HEK293 (cell line): Measurements from ENCODE around the gene SORL1-AS1.

Source experiments
- ELK4 ChIP-seq: IDR thresholded peaks from 2 replicates; pipeline ENCODE4 v1.6.1; 2011; ENCODE audit warnings: mild to moderate bottlenecking, low read depth, low read length, borderline replicate concordance
- GFI1B ChIP-seq: fragments of 450-650 bp; formaldehyde crosslinking; IDR thresholded peaks from 2 replicates; pipeline ENCODE4 v1.5.1; 2016; ENCODE audit warnings: missing biosample characterization, missing genetic modification characterization
- HOXA7 ChIP-seq: sonication (generic); formaldehyde crosslinking; IDR thresholded peaks from 2 replicates; pipeline ENCODE4 v1.8.1; 2022; ENCODE audit warnings: missing genetic modification reagents, borderline replicate concordance
- KLF16 ChIP-seq: fragments of 450-650 bp; formaldehyde crosslinking; IDR thresholded peaks from 2 replicates; pipeline ENCODE4 v1.5.1; 2017; ENCODE audit warnings: missing biosample characterization, missing genetic modification characterization
- SALL2 ChIP-seq: fragments of 450-650 bp; formaldehyde crosslinking; IDR thresholded peaks from 2 replicates; pipeline ENCODE4 v1.5.0; 2017; ENCODE audit warnings: missing biosample characterization, mild to moderate bottlenecking, missing genetic modification characterization, borderline replicate concordance
- SCRT2 ChIP-seq: fragments of 450-650 bp; formaldehyde crosslinking; IDR thresholded peaks from 2 replicates; pipeline ENCODE4 v1.5.1; 2016; ENCODE audit warnings: missing biosample characterization, missing genetic modification characterization
- SP2 ChIP-seq: fragments of 450-650 bp; formaldehyde crosslinking; IDR thresholded peaks from 2 replicates; pipeline ENCODE4 v1.5.1; 2016; ENCODE audit warnings: missing biosample characterization, missing genetic modification characterization
- SP3 ChIP-seq: fragments of 450-650 bp; formaldehyde crosslinking; IDR thresholded peaks from 2 replicates; pipeline ENCODE4 v1.5.1; 2016; ENCODE audit warnings: missing biosample characterization, missing genetic modification characterization
- TRIM28 ChIP-seq: IDR thresholded peaks from 2 replicates; pipeline ENCODE4 v1.6.1; 2011; ENCODE audit warnings: low read length, control low read depth, borderline replicate concordance
- WT1 ChIP-seq: fragments of 450-650 bp; formaldehyde crosslinking; IDR thresholded peaks from 2 replicates; pipeline ENCODE4 v1.5.1; 2016; ENCODE audit warnings: missing biosample characterization, missing genetic modification characterization
- ZBTB6 ChIP-seq: fragments of 450-650 bp; formaldehyde crosslinking; IDR thresholded peaks from 2 replicates; pipeline ENCODE4 v1.5.1; 2017; ENCODE audit warnings: missing biosample characterization, missing genetic modification characterization
- ZFP3 ChIP-seq: fragments of 450-650 bp; formaldehyde crosslinking; IDR thresholded peaks from 2 replicates; pipeline ENCODE4 v1.5.1; 2016; ENCODE audit warnings: low read depth, missing biosample characterization, missing genetic modification characterization
- ZNF140 ChIP-seq: fragments of 450-650 bp; formaldehyde crosslinking; IDR thresholded peaks from 2 replicates; pipeline ENCODE4 v1.5.1; 2016; ENCODE audit warnings: missing biosample characterization, missing genetic modification characterization
- ZNF248 ChIP-seq: fragments of 450-650 bp; formaldehyde crosslinking; IDR thresholded peaks from 2 replicates; pipeline ENCODE4 v1.5.1; 2017; ENCODE audit warnings: missing biosample characterization, missing genetic modification characterization
- ZNF335 ChIP-seq: fragments of 450-650 bp; formaldehyde crosslinking; conservative IDR thresholded peaks from 2 replicates; pipeline ENCODE4 v1.5.1; 2016; ENCODE audit warnings: missing biosample characterization, missing genetic modification characterization
- ZNF354C ChIP-seq: fragments of 450-650 bp; formaldehyde crosslinking; IDR thresholded peaks from 2 replicates; pipeline ENCODE4 v1.5.1; 2016; ENCODE audit warnings: missing biosample characterization, missing genetic modification characterization, low read depth, borderline replicate concordance
- ZNF362 ChIP-seq: fragments of 450-650 bp; formaldehyde crosslinking; IDR thresholded peaks from 2 replicates; pipeline ENCODE4 v1.5.1; 2016; ENCODE audit warnings: missing biosample characterization, missing genetic modification characterization
- ZNF404 ChIP-seq: fragments of 450-650 bp; formaldehyde crosslinking; IDR thresholded peaks from 2 replicates; pipeline ENCODE4 v1.5.1; 2017; ENCODE audit warnings: missing biosample characterization, missing genetic modification characterization
- ZNF433 ChIP-seq: fragments of 450-650 bp; formaldehyde crosslinking; IDR thresholded peaks from 2 replicates; pipeline ENCODE4 v1.5.1; 2016; ENCODE audit warnings: missing biosample characterization, missing genetic modification characterization, low read depth
- ZNF501 ChIP-seq: fragments of 450-650 bp; formaldehyde crosslinking; IDR thresholded peaks from 2 replicates; pipeline ENCODE4 v1.5.1; 2016; ENCODE audit warnings: missing biosample characterization, missing genetic modification characterization
- ZNF513 ChIP-seq: fragments of 450-650 bp; IDR thresholded peaks from 2 replicates; pipeline ENCODE4 v1.5.1; 2018; ENCODE audit warnings: missing biosample characterization, missing genetic modification characterization
- ZNF521 ChIP-seq: fragments of 450-650 bp; formaldehyde crosslinking; IDR thresholded peaks from 2 replicates; pipeline ENCODE4 v1.5.1; 2017; ENCODE audit warnings: missing biosample characterization, mild to moderate bottlenecking, missing genetic modification characterization
- ZNF555 ChIP-seq: fragments of 450-650 bp; formaldehyde crosslinking; conservative IDR thresholded peaks from 2 replicates; pipeline ENCODE4 v1.5.1; 2017; ENCODE audit warnings: missing biosample characterization, mild to moderate bottlenecking, missing genetic modification characterization, inconsistent platforms
- ZNF561 ChIP-seq: fragments of 450-650 bp; IDR thresholded peaks from 2 replicates; pipeline ENCODE4 v1.5.1; 2018; ENCODE audit warnings: missing biosample characterization, missing genetic modification characterization, borderline replicate concordance
- ZNF623 ChIP-seq: fragments of 450-650 bp; formaldehyde crosslinking; IDR thresholded peaks from 2 replicates; pipeline ENCODE4 v1.5.1; 2016; ENCODE audit warnings: missing biosample characterization, missing genetic modification characterization
- ZNF639 ChIP-seq: fragments of 450-650 bp; formaldehyde crosslinking; IDR thresholded peaks from 2 replicates; pipeline ENCODE4 v1.5.1; 2016; ENCODE audit warnings: missing biosample characterization, missing genetic modification characterization
- ZNF692 ChIP-seq: fragments of 450-650 bp; formaldehyde crosslinking; IDR thresholded peaks from 2 replicates; pipeline ENCODE4 v1.5.1; 2016; ENCODE audit warnings: missing biosample characterization, missing genetic modification characterization
- ZNF76 ChIP-seq: fragments of 450-650 bp; formaldehyde crosslinking; IDR thresholded peaks from 2 replicates; pipeline ENCODE4; 2016; ENCODE audit warnings: low read depth, missing biosample characterization, missing genetic modification characterization, borderline replicate concordance
- ZNF791 ChIP-seq: fragments of 450-650 bp; formaldehyde crosslinking; IDR thresholded peaks from 2 replicates; pipeline ENCODE4 v1.5.1; 2016; ENCODE audit warnings: missing biosample characterization, missing genetic modification characterization
- ZNF792 ChIP-seq: fragments of 450-650 bp; formaldehyde crosslinking; IDR thresholded peaks from 2 replicates; pipeline ENCODE4 v1.5.1; 2016; ENCODE audit warnings: missing biosample characterization, missing genetic modification characterization
- ZNF830 ChIP-seq: fragments of 450-650 bp; IDR thresholded peaks from 2 replicates; pipeline ENCODE4 v1.5.0; 2018; ENCODE audit warnings: missing biosample characterization, missing genetic modification characterization, low read depth, mild to moderate bottlenecking, moderate library complexity
- ZSCAN4 ChIP-seq: fragments of 450-650 bp; formaldehyde crosslinking; IDR thresholded peaks from 2 replicates; pipeline ENCODE4 v1.5.1; 2017; ENCODE audit warnings: missing biosample characterization, missing genetic modification characterization

The SORL1-AS1 gene

GRCh38 chr11:121466063-121466794 lies 13.5 kb upstream of the SORL1-AS1 start (continued):
- no peak for TF ChIP-seq ZBTB6 (tag by site-specific recombination)
- TF ChIP-seq ZNF248 (tag by site-specific recombination) = no peak
- no peak for TF ChIP-seq ZSCAN4
- no peak for TF ChIP-seq ZNF335 (tag by site-specific recombination)
- no peak for TF ChIP-seq ZNF433
- no peak for TF ChIP-seq ZNF362 (tag by site-specific recombination)
- TF ChIP-seq ZNF140 (tag by site-specific recombination) = no peak
- no peak for TF ChIP-seq ZFP3 (tag by site-specific recombination)
- TF ChIP-seq HOXA7 (CRISPR knock-in tag) = no peak
- TF ChIP-seq SALL2 (tag by site-specific recombination) = no peak
- no peak for TF ChIP-seq KLF16 (tag by site-specific recombination)
- no peak for TF ChIP-seq ZNF555 (tag by site-specific recombination)
- TF ChIP-seq GFI1B (tag by site-specific recombination) = no peak
- no peak for TF ChIP-seq ELK4
- no peak for TF ChIP-seq ZNF76
- no peak for TF ChIP-seq ZNF521 (tag by site-specific recombination)
- no peak for TF ChIP-seq SP3 (tag by site-specific recombination)
- TF ChIP-seq ZNF501 (tag by site-specific recombination) = peak; percentile 43; the same call in 1 of the 2 replicates
- TF ChIP-seq ZNF513 (tag by site-specific recombination) = no peak
- TF ChIP-seq ZNF791 (tag by site-specific recombination) = no peak
- TF ChIP-seq ZNF623 (tag by site-specific recombination) = no peak
- TF ChIP-seq ZNF830 (tag by site-specific recombination) = no peak
- TF ChIP-seq ZNF792 (tag by site-specific recombination) = no peak
- no peak for TF ChIP-seq SP2 (tag by site-specific recombination)
- TF ChIP-seq WT1 (tag by site-specific recombination) = peak; percentile 95
- TF ChIP-seq ZNF404 = no peak
- TF ChIP-seq ZNF639 (tag by site-specific recombination) = no peak
- TF ChIP-seq ZNF561 (tag by site-specific recombination) = no peak
- 0 out of 2 replicates have a peak, but pooled peaks have one; percentile 24 for TF ChIP-seq ZNF692 (tag by site-specific recombination)
- TF ChIP-seq ZNF354C (tag by site-specific recombination) = no peak
- TF ChIP-seq SCRT2 (tag by site-specific recombination) = 0 out of 2 replicates have a peak, but pooled peaks have one; percentile 17
- TF ChIP-seq TRIM28 = 0 out of 2 replicates have a peak, but pooled peaks have one; percentile 22
